Measurements from ENCODE around the gene GPR32. TPM values are rescaled to one million over a fixed set of nuclear protein-coding genes. Genes with fewer than 3 reads are reported as not detected.

The GPR32 gene
- polyA plus RNA-seq, 3 donors, result not detected

GRCh38 chr19:50777830-50778303 is 7.6 kb downstream of the GPR32 start:
- no peaks in the 10 kb centered on the region for H3K36me3 Mint-ChIP-seq
- no peaks in the 10 kb centered on the region for H3K4me1 ChIP-seq (ENCODE audit: control insufficient read depth in 1 of 2, insufficient read depth in 2 of 2, low read length in 2 of 2)
- H3K27me3 Mint-ChIP-seq (ENCODE audit: low read depth in 3 of 3), result peaks cover 61 to 79% (median 73%) of the 10 kb centered on the region in 3 donors
- H3K9ac ChIP-seq (ENCODE audit: insufficient read depth, low read length, poor library complexity, severe bottlenecking), result no peak overlapping the region
- H2AFZ ChIP-seq (ENCODE audit: insufficient read depth, low read depth, low read length, poor library complexity, severe bottlenecking), result no peak overlapping the region
- peak overlapping the region in 1 of 2 donors; percentile 79 for H3K4me3 Mint-ChIP-seq
- TF ChIP-seq, protein P1, sequence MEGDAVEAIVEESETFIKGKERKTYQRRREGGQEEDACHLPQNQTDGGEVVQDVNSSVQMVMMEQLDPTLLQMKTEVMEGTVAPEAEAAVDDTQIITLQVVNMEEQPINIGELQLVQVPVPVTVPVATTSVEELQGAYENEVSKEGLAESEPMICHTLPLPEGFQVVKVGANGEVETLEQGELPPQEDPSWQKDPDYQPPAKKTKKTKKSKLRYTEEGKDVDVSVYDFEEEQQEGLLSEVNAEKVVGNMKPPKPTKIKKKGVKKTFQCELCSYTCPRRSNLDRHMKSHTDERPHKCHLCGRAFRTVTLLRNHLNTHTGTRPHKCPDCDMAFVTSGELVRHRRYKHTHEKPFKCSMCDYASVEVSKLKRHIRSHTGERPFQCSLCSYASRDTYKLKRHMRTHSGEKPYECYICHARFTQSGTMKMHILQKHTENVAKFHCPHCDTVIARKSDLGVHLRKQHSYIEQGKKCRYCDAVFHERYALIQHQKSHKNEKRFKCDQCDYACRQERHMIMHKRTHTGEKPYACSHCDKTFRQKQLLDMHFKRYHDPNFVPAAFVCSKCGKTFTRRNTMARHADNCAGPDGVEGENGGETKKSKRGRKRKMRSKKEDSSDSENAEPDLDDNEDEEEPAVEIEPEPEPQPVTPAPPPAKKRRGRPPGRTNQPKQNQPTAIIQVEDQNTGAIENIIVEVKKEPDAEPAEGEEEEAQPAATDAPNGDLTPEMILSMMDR (IDR thresholded peaks at IDR 0.05), result no peak
- no peaks in the 10 kb centered on the region for H3K79me2 ChIP-seq (ENCODE audit: insufficient read depth, low read length)
- H3K4me2 ChIP-seq (replicated peaks; ENCODE audit: extremely low read depth, low read length, poor library complexity, severe bottlenecking), result no peak overlapping the region
- WGBS (ENCODE audit: insufficient coverage), result under 1% methylated on average over 24 of the region's 30 CpGs
- H3K27me3 ChIP-seq (ENCODE audit: control insufficient read depth in 2 of 2, insufficient read depth in 2 of 2, low read length in 2 of 2), result peaks cover 15 to 45% of the 10 kb centered on the region in 2 donors
- no peaks in the 10 kb centered on the region for H4K20me1 ChIP-seq (ENCODE audit: insufficient read depth, low read length)
- peaks cover 9% of the 10 kb centered on the region for H3K4me1 Mint-ChIP-seq
- peaks cover 3 to 17% (median 8%) of the 10 kb centered on the region in 7 donors for H3K9me3 Mint-ChIP-seq
- H3K27ac ChIP-seq (ENCODE audit: low read depth in 1 of 2, low read length in 2 of 2), result no peak overlapping the region
- H3K4me3 ChIP-seq (replicated peaks in 1 of 3; ENCODE audit: low read depth in 2 of 3, low read length in 3 of 3), result no peak overlapping the region
- peaks cover 6 to 9% of the 10 kb centered on the region in 2 donors for H3K9me3 ChIP-seq (replicated peaks in 1 of 2; ENCODE audit: control insufficient read depth in 1 of 2, insufficient read depth in 1 of 2, low read length in 2 of 2)
- DNase-seq, result no peak
- intact Hi-C loops (cut with micrococcal nuclease), result no loop called here
- no peak overlapping the region for H3K27ac Mint-ChIP-seq
- no peaks in the 10 kb centered on the region for H3K36me3 ChIP-seq (replicated peaks in 1 of 2; ENCODE audit: control insufficient read depth in 1 of 2, insufficient read depth in 2 of 2, low read length in 2 of 2)

GRCh38 chr19:50778906-50779430 is 8.7 kb downstream of the GPR32 start:
- Mint-ChIP-seq H3K4me1 (peaks cover 9% of the 10 kb centered on the region), H3K4me3 (peak overlapping the region in 1 of 2 donors; percentile 79), H3K27ac (no peak overlapping the region), H3K9me3 (peaks cover 2 to 17% (median 8%) of the 10 kb centered on the region in 7 donors), H3K27me3 (ENCODE audit: low read depth in 3 of 3) (peaks cover 65 to 83% (median 75%) of the 10 kb centered on the region in 3 donors), H3K36me3 (no peaks in the 10 kb centered on the region)
- no peak overlapping the region for H2AFZ ChIP-seq (ENCODE audit: insufficient read depth, low read depth, low read length, poor library complexity, severe bottlenecking)
- H3K27me3 ChIP-seq (ENCODE audit: control insufficient read depth in 2 of 2, insufficient read depth in 2 of 2, low read length in 2 of 2), result peaks cover 15 to 45% of the 10 kb centered on the region in 2 donors
- H3K4me3 ChIP-seq (replicated peaks in 1 of 3; ENCODE audit: low read depth in 2 of 3, low read length in 3 of 3), result no peak overlapping the region
- WGBS (ENCODE audit: insufficient coverage), result 65% methylated on average over 3 of the region's 7 CpGs
- TF ChIP-seq, protein P1 (IDR thresholded peaks at IDR 0.05), result no peak
- no peaks in the 10 kb centered on the region for H3K36me3 ChIP-seq (replicated peaks in 1 of 2; ENCODE audit: control insufficient read depth in 1 of 2, insufficient read depth in 2 of 2, low read length in 2 of 2)
- H4K20me1 ChIP-seq (ENCODE audit: insufficient read depth, low read length), result no peaks in the 10 kb centered on the region
- peaks cover 6 to 9% of the 10 kb centered on the region in 2 donors for H3K9me3 ChIP-seq (replicated peaks in 1 of 2; ENCODE audit: control insufficient read depth in 1 of 2, insufficient read depth in 1 of 2, low read length in 2 of 2)
- H3K27ac ChIP-seq (ENCODE audit: low read depth in 1 of 2, low read length in 2 of 2), result no peak overlapping the region
- intact Hi-C loops (cut with micrococcal nuclease), result no loop called here
- no peak overlapping the region for H3K4me2 ChIP-seq (replicated peaks; ENCODE audit: extremely low read depth, low read length, poor library complexity, severe bottlenecking)
- DNase-seq, result no peak
- H3K79me2 ChIP-seq (ENCODE audit: insufficient read depth, low read length), result no peaks in the 10 kb centered on the region
- no peaks in the 10 kb centered on the region for H3K4me1 ChIP-seq (ENCODE audit: control insufficient read depth in 1 of 2, insufficient read depth in 2 of 2, low read length in 2 of 2)
- H3K9ac ChIP-seq (ENCODE audit: insufficient read depth, low read length, poor library complexity, severe bottlenecking), result no peak overlapping the region

All from CD14-positive monocyte (primary cell).